Activated CD8-positive, alpha-beta memory T cell treated with anti-CD3 and anti-CD28 coated beads for 1 hour (primary cell): ENCODE data around the gene ARHGAP18.

Experiments used
- DNase-seq, 2 donors: peaks; one replicate each; pipeline ENCODE4 v3.0.0-alpha.2; 2020; ENCODE audit warnings: low read depth in 1 of 2; ENCODE audit errors: extremely low read depth in 1 of 2

ARHGAP18 gene

DNA sequence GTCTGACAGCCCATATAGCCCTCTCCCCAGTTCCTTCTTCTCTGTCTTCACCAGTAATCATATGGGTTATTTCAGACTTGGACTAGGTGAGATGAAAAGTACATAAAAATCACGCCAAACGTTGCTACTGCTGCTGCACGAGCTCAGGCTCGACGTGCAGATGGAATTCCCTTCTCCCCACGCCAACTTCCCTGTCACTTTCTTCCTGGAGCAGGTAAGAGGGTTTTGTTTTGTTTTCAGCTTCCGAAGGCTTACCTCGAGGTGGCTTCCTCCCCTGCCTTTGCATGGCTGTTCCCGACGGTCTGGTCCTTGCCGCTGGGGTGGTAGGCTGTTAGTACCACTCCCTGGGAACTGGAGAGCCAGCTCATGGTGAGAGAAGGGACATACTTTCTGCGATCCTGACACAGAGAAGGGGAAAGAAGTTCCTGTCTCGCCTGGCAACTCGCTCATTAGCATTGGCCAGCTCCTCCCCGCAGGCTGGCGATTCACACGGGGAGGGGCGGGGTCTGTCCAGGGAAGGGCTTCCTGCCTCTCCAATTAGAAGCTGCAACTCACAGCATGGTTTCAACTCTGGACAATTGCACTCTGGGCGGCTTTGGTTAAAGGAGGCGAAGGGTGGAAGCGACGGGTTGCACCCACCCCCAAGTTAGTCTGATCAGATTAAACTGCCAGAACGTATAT, at the start of gene ARHGAP18:
Gene ARHGAP18, minus strand, starts transcription at position 409 of the 681 bp plus-strand sequence. Its CDS starts 41 bp downstream, at position 368.
- peak in 1 of 2 donors; percentile 49 for DNase-seq

GRCh38 chr6:129755787-129756186, 45.8 kb upstream of the ARHGAP18 start:
- no peak for DNase-seq

GRCh38 chr6:129754750-129755149, 44.8 kb upstream of the ARHGAP18 start:
- no peak for DNase-seq

GRCh38 chr6:129753422-129753821, 43.4 kb upstream of the ARHGAP18 start:
- DNase-seq: no peak

- DNase-seq: no peak
These were observed 41.4 kb upstream of the ARHGAP18 start for GRCh38 chr6:129751384-129751783.

GRCh38 chr6:129750360-129750759, 40.4 kb upstream of the ARHGAP18 start:
- DNase-seq: no peak

DNA sequence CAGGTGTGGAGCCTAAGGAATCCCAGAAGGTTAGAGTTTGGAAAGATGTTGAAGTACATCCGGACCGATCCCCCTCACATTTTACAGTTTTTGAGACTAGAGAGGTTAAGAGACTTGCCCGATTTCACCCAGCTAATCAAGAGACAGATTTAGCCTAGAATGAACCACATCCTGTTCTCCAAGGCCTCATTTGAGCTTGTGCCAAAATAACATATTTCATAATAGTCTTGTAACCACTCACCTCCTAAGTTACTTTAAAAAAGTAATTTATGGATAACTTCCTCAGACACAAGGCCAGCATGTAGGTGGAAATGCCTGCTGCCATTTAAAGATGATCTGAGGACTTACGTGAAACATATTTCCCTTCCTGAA, 39.8 kb upstream of the ARHGAP18 start:
- DNase-seq: no peak

GRCh38 chr6:129748901-129749748, 39.1 kb upstream of the ARHGAP18 start:
- no peak for DNase-seq

- DNase-seq: no peak
These were observed 38.4 kb upstream of the ARHGAP18 start for GRCh38 chr6:129748212-129748900.

DNA sequence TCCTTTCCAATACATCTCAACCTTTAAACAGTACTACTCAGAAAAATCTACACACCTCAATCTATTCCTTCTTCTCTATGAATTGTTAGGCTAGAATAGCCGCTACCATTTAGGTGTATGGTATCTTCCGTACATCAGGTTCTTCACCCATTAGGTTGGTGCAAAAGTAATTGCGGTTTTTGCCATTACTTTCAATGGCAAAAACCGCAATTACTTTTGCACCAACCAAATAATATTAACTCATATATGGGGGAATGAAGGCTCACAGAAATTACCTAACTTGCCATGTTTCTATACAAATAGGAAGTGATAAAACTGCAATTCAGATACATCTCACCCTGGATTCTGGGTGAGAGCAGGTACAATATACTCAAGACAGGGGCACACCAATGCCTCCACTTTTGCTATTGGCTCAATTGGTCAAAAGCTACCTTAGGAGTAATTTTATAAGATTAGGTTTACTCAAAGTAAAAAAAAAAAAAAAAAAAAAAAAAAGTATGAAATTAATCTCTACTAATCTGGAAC, 37.7 kb upstream of the ARHGAP18 start:
- no peak for DNase-seq

- no peak for DNase-seq
These were observed 34.9 kb upstream of the ARHGAP18 start for GRCh38 chr6:129744880-129745237.

DNA sequence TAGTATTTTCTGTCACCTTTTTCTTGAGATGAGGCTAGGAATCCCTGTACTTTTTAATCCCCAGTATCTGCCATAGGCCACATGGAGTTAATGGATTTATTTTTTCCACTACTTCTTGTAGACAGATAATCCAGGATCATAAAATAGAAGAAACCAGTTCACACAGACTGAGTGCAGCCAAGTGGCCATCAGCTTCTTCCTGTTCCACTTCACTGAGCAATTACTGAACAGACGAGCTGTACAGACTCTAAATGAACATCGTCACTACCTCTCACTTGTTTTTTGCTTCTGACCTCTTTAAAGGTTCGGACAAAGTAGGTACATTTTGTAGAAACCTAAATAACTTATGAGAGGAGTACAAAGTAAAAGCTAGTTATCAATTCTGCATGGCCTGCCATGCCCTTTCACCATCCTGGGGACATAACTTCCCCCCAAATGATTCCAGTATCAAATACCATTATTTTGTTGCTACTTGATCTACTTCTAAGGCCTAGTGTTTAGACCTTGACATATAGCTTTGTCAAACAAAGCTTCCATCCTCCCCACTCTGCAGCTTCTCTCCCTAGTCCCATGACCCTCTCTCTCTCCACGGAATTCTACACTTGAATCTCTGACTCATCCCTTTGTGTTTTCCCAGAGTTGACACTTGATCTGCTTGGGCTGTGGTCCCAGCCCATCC, 34.4 kb upstream of the ARHGAP18 start:
- no peak for DNase-seq

DNA sequence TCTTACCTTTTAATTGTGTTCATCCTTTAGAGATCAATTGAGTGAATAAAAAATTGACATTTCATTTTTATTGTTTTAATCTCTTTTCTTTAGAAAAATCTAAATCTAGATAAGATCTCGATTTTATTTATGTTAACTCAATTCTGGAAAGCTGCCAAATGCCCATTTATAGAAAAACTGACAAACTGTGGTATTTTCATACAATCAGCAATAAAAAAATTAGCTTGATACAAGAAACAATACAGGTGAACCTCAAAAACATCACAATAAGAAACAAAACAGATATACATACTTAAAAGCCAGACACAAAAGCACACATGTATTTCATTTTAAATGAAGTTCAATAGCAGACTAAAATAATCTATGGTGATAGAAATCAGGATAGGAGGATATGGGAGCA, 30.0 kb upstream of the ARHGAP18 start:
- no peak for DNase-seq

GRCh38 chr6:129736105-129736504, 26.1 kb upstream of the ARHGAP18 start:
- no peak for DNase-seq

DNA sequence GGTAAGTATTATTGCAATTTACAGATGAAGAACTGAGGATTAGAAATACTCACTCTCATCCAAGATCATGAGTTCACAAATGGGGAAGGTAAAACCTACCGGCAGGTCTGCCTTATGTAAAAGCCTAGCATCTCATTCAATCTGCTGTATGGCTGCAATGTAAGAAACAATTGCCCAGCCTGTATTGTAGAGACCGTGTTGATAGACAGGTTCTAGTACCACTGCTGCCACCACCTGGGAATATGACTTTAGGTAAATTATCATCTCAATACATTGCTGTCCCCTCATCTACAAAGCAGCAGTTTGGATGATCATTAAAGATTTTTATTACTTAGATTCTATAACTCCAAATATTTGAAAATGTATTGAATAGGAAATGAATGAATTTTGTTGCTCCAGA, 23.3 kb upstream of the ARHGAP18 start:
- no peak for DNase-seq

DNA sequence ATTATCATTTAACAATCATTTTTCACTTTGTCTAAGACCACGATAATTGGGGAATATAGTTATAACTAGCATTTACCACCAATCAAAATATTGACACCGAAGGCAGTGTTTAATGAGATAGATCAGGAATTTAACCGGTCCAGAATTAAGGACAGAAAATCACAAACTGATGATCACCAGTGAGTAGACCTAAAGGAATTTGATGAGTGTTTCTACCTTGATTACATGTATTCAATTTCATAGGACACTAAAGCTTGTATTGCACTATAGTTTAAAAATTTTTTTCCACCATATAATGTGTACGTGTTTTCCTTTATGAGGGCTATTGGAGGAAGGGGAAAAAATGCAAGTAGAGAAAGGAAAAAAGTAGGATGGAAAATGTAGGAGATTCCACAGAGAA, 22.6 kb upstream of the ARHGAP18 start:
- no peak for DNase-seq

GRCh38 chr6:129732034-129732433, 22.1 kb upstream of the ARHGAP18 start:
- no peak for DNase-seq

DNA sequence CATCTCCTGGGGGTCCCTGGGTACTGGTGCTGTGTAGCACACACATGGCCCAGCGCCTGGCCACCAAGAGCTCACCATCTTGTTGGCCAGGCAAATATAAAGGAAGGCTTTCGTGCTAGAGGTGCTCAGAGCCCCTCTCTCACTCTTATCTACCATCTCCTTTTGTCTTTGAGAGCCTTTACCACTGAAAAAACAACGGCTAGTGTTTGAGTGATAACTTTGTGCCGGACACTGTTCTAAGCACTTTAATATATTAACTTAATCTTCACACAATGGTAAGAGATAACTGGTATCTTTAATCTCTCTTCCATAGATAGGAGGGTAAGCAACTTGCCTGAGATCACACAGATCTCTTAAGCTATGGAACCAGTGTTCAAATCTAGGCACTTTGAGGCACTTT, 21.5 kb upstream of the ARHGAP18 start:
- DNase-seq: no peak

- no peak for DNase-seq
These were observed 20.6 kb upstream of the ARHGAP18 start for GRCh38 chr6:129730477-129731165.

DNA sequence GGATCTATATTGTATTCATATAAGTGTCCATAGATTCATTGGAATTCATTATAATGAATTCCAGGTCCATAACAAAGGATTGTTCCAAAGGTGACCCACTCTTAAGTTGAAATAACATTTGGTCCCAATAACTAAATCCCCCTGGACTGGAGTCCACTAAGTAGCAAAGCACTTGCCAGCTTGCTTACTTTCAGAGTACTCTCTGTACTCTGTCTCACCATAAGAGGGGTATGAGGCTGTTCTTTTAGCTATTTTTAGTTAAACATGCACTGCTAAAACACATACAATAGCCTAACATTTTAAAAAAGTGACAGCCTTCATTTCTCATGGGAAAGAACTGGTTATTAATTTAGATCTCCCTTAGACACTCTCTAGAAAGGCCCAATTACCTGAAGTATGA, 16.7 kb upstream of the ARHGAP18 start:
- no peak for DNase-seq
